HCT116 (cell line): Measurements from ENCODE around the gene CROCC. TPM values are rescaled to one million over a fixed set of nuclear protein-coding genes. Genes with fewer than 3 reads are reported as not detected.

ENCODE experiments used
- ATAC-seq: fragments of 200-7000 bp; cut with Tn5 transposase; 2 replicates; pipeline ENCODE4 v1.9.1; 2020; ENCODE audit warnings: mild to moderate bottlenecking, moderate library complexity
- BruUV-seq: library from RNA; stranded (reverse); fragments of 400-500 nt; replicated peaks from 2 replicates; lab custom pipeline; 2021; lab: Mats Ljungman, UMichigan
- CTCF ChIA-PET: fragments of 300-600 bp; sonication (Branson Sonifier 250); formaldehyde crosslinking; loops from one replicate; lab custom pipeline; 2021; ENCODE audit warnings: antibody characterized with exemption; lab: Charles Lee
- POLR2A ChIA-PET: fragments of 300-600, 350-600 bp; sonication (Branson Sonifier 250); formaldehyde crosslinking; loops from one replicate; lab custom pipeline; 2021; ENCODE audit warnings: antibody characterized with exemption; lab: Charles Lee
- RAD21 ChIA-PET, 2 experiments: fragments of 300-600 bp; sonication (Branson Sonifier 250); formaldehyde crosslinking; loops; one replicate each; lab custom pipeline; 2023; ENCODE audit warnings: low total read pairs in 2 of 2; ENCODE audit not compliant: uncharacterized antibody in 2 of 2, unreplicated experiment in 2 of 2, low non-redundant PET in 1 of 2; lab: Charles Lee
- DNase-seq: peaks from one replicate; pipeline ENCODE4 v3.0.0-alpha.2; 2010; ENCODE audit warnings: low read depth, low spot score
- H2AFZ ChIP-seq: fragments of 200-600 bp; shearing (Covaris generic), sonication (generic); 2 replicates; pipeline ENCODE4 v1.6.1; 2017; ENCODE audit warnings: low read depth, mixed run types, mixed read lengths, antibody characterized with exemption, low read length; ENCODE audit not compliant: poor library complexity, severe bottlenecking
- H3K27ac ChIP-seq: 2 replicates; pipeline ENCODE4 v1.5.1; 2012; ENCODE audit warnings: low read depth, low read length
- H3K27me3 ChIP-seq: fragments of 200-600 bp; sonication (generic); 2 replicates; pipeline ENCODE4 v1.6.1; 2016; ENCODE audit warnings: mixed run types, low read length, mixed read lengths; ENCODE audit not compliant: insufficient read depth
- H3K36me3 ChIP-seq, 2 experiments: fragments of 200-500 bp in 1 of 2; fragments of 200-600 bp in 1 of 2; sonication (Bioruptor generic) in 1 of 2; sonication (generic) in 1 of 2; 2 replicates each; pipeline versions ENCODE4 v1.5.1 to v1.6.1; 2014 to 2016; ENCODE audit warnings: low read length in 2 of 2, inconsistent platforms in 1 of 2, mixed read lengths in 1 of 2, mixed run types in 1 of 2; ENCODE audit not compliant: insufficient read depth in 2 of 2, control insufficient read depth in 1 of 2
- H3K4me1 ChIP-seq, 2 experiments: fragments of 200-600 bp in 1 of 2; sonication (generic) in 1 of 2; 2 replicates each; pipeline versions ENCODE4 v1.5.1 to v1.6.1; 2012 to 2017; ENCODE audit warnings: low read length in 2 of 2, inconsistent platforms in 1 of 2, mild to moderate bottlenecking in 1 of 2, mixed read lengths in 1 of 2, mixed run types in 1 of 2, moderate library complexity in 1 of 2; ENCODE audit not compliant: insufficient read depth in 2 of 2, control insufficient read depth in 1 of 2
- H3K4me2 ChIP-seq: fragments of 200-600 bp; sonication (generic); 2 replicates; pipeline ENCODE4 v1.6.1; 2017; ENCODE audit warnings: mixed run types, low read length, mixed read lengths
- H3K4me3 ChIP-seq, 2 experiments: fragments of 200-600 bp in 1 of 2; sonication (generic) in 1 of 2; replicated peaks in 1 of 2; 2 replicates each; pipeline ENCODE4 v1.5.1; 2011 to 2016; ENCODE audit warnings: low read length in 2 of 2, control low read depth in 1 of 2, low read depth in 1 of 2, mild to moderate bottlenecking in 1 of 2, mixed read lengths in 1 of 2, mixed run types in 1 of 2
- H3K79me2 ChIP-seq: fragments of 200-600 bp; sonication (generic); 2 replicates; pipeline ENCODE4 v1.6.1; 2017; ENCODE audit warnings: mild to moderate bottlenecking, mixed run types, low read length, moderate library complexity, mixed read lengths; ENCODE audit not compliant: insufficient read depth
- H3K9ac ChIP-seq: fragments of 200-600 bp; sonication (generic); 2 replicates; pipeline ENCODE4 v1.6.1; 2016; ENCODE audit warnings: low read length, mixed read lengths
- H3K9me2 ChIP-seq: fragments of 200-600 bp; sonication (generic), shearing (Covaris generic); 2 replicates; pipeline ENCODE4 v1.6.1; 2017; ENCODE audit warnings: mixed run types, mild to moderate bottlenecking, moderate library complexity; ENCODE audit not compliant: insufficient read depth
- H3K9me3 ChIP-seq, 2 experiments: fragments of 200-500 bp in 1 of 2; fragments of 200-600 bp in 1 of 2; sonication (Bioruptor generic) in 1 of 2; sonication (generic) in 1 of 2; 2 replicates each; pipeline ENCODE4 v1.6.1; 2014 to 2017; ENCODE audit warnings: low read length in 2 of 2, mixed read lengths in 2 of 2, inconsistent platforms in 1 of 2, low read depth in 1 of 2, mild to moderate bottlenecking in 1 of 2, mixed run types in 1 of 2, moderate library complexity in 1 of 2; ENCODE audit not compliant: control insufficient read depth in 1 of 2, insufficient read depth in 1 of 2
- H4K20me1 ChIP-seq: fragments of 200-600 bp; sonication (generic), shearing (Covaris generic); 2 replicates; pipeline ENCODE4 v1.6.1; 2017; ENCODE audit warnings: mixed run types, mild to moderate bottlenecking, moderate library complexity; ENCODE audit not compliant: insufficient read depth
- ATF3 ChIP-seq: IDR thresholded peaks from 2 replicates; pipeline ENCODE4 v1.6.1; 2012
- ELF1 ChIP-seq: IDR thresholded peaks from 2 replicates; pipeline ENCODE4 v1.6.1; 2012; ENCODE audit warnings: low read depth, borderline replicate concordance
- EZH2phosphoT487 ChIP-seq: fragments of 200-600 bp; IDR thresholded peaks from 2 replicates; pipeline ENCODE4 v1.6.1; 2018; ENCODE audit warnings: antibody characterized with exemption, borderline replicate concordance
- SIN3A ChIP-seq: IDR thresholded peaks from 2 replicates; pipeline ENCODE4 v1.6.1; 2012; ENCODE audit warnings: low read depth
- SP1 ChIP-seq: IDR thresholded peaks from 2 replicates; pipeline ENCODE4 v1.6.1; 2012; ENCODE audit warnings: low read depth
- YY1 ChIP-seq: IDR thresholded peaks from 2 replicates; pipeline ENCODE4 v1.6.1; 2011; ENCODE audit warnings: low read length, low read depth, moderate library complexity, mild to moderate bottlenecking; ENCODE audit not compliant: insufficient replicate concordance; ENCODE audit errors: extremely low read depth
- intact Hi-C: fragments of 100-400 bp; cut with micrococcal nuclease; formaldehyde crosslinking; loops from 2 replicates; pipeline ENCODE4 v1.10.0; 2022
- total RNA-seq: library from RNA; stranded (reverse); gene quantifications from one replicate; pipeline ENCODE4 v1.2.1, GENCODE V29; 2021; ENCODE audit not compliant: unreplicated experiment
- TF ChIP-seq, protein P1 (sequence below): IDR thresholded peaks from 2 replicates; pipeline ENCODE4 v1.6.1; 2011; ENCODE audit warnings: mild to moderate bottlenecking, low read length, moderate library complexity; ENCODE audit not compliant: insufficient replicate concordance; ENCODE audit errors: extremely low read depth

The CROCC gene
- total RNA-seq, 1 experiment from 2014 or later = 30.1 TPM

GRCh38 chr1:17017435-17017834 lies 95.7 kb downstream of the CROCC start (continued):
- TF ChIP-seq, protein P1, sequence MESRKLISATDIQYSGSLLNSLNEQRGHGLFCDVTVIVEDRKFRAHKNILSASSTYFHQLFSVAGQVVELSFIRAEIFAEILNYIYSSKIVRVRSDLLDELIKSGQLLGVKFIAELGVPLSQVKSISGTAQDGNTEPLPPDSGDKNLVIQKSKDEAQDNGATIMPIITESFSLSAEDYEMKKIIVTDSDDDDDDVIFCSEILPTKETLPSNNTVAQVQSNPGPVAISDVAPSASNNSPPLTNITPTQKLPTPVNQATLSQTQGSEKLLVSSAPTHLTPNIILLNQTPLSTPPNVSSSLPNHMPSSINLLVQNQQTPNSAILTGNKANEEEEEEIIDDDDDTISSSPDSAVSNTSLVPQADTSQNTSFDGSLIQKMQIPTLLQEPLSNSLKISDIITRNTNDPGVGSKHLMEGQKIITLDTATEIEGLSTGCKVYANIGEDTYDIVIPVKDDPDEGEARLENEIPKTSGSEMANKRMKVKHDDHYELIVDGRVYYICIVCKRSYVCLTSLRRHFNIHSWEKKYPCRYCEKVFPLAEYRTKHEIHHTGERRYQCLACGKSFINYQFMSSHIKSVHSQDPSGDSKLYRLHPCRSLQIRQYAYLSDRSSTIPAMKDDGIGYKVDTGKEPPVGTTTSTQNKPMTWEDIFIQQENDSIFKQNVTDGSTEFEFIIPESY = no peak
- TF ChIP-seq YY1 = no peak

DNA sequence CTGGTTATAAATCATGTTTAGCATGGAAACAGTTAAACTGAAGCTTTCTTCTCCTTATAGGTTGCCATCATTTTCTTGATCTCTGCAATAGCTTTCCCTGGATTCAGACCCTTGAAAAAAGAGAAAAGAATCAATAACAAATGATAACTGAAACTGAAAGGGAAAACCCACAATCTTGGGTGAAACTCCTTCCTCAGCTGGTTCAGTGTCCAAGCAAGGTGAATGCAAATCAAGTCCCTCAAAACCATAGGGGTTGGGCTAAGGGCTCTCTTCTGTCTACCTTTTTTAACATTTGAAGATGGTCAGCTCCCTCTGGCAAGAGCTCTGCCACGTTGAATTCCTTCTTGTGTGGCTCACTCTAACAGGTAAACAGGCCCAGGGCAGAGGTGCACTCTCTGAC lies 97.1 kb downstream of the CROCC start:
- H3K9me3 ChIP-seq = no peaks in the 10 kb centered on the region
- BruUV-seq = no TSS peak
- ChIA-PET CTCF (no interaction called here), RAD21 (no interaction called here), POLR2A (no interaction called here)
- no peaks in the 10 kb centered on the region for H4K20me1 ChIP-seq
- no peak overlapping the region for H3K9ac ChIP-seq
- H3K79me2 ChIP-seq = no peaks in the 10 kb centered on the region
- H3K36me3 ChIP-seq = peaks cover 41 to 45% of the 10 kb centered on the region in 2 experiments; a peak in 3 of 4 replicates
- H3K4me2 ChIP-seq = no peak overlapping the region
- H2AFZ ChIP-seq = no peak overlapping the region
- peaks cover 0 to 7% of the 10 kb centered on the region in 2 experiments; a peak in 2 of 4 replicates for H3K4me1 ChIP-seq
- no peaks in the 10 kb centered on the region for H3K9me2 ChIP-seq
- TF ChIP-seq SIN3A (no peak), ATF3 (no peak), EZH2phosphoT487 (no peak), SP1 (no peak), ELF1 (no peak)
- H3K27ac ChIP-seq = no peak overlapping the region
- no peak overlapping the region for H3K4me3 ChIP-seq
- ATAC-seq (no peak), DNase-seq (no peak)
- H3K27me3 ChIP-seq = no peaks in the 10 kb centered on the region
- intact Hi-C loops = no loop called here
